Stomach (tissue), 9 donors: ENCODE data around the gene NTM. TPM values are rescaled to one million over a fixed set of nuclear protein-coding genes. Genes with fewer than 3 reads are reported as not detected.

Experiments
- DNase-seq, 2 donors: peaks; one replicate each; pipeline versions ENCODE4 v3.0.0 to v3.0.0-alpha.2; 2013 to 2019
- H3K27ac ChIP-seq, 5 donors: fragments of 200-600 bp in 4 of 5; sonication (generic) in 4 of 5; one replicate each; pipeline ENCODE4 v1.5.1; 2013 to 2019; ENCODE audit warnings: mild to moderate bottlenecking in 1 of 5, moderate library complexity in 1 of 5
- H3K27me3 ChIP-seq, 3 donors: fragments of 200-600 bp; sonication (generic); one replicate each; pipeline ENCODE4 v1.5.1; 2017 to 2019; ENCODE audit warnings: mixed run types in 1 of 3
- H3K36me3 ChIP-seq, 4 donors: fragments of 200-600 bp; sonication (generic); 1 replicate in 3 of 4; 2 replicates in 1 of 4; pipeline ENCODE4 v1.5.1; 2016 to 2019
- H3K4me1 ChIP-seq, 4 donors: fragments of 200-600 bp; sonication (generic); one replicate each; pipeline ENCODE4 v1.5.1; 2016 to 2019
- H3K4me3 ChIP-seq, 4 donors: fragments of 200-600 bp; sonication (generic) in 3 of 4; one replicate each; pipeline ENCODE4 v1.5.1; 2016 to 2019; ENCODE audit warnings: mild to moderate bottlenecking in 1 of 4
- H3K9me3 ChIP-seq, 4 donors: fragments of 200-600 bp; sonication (generic); one replicate each; pipeline ENCODE4 v1.5.1; 2016 to 2019
- EP300 ChIP-seq: sonication (generic); formaldehyde crosslinking; IDR thresholded peaks from one replicate; pipeline ENCODE4 v1.6.1; 2017; ENCODE audit warnings: antibody characterized with exemption
- POLR2A ChIP-seq, 4 donors: fragments of 450-650 bp; IDR thresholded peaks; one replicate each; pipeline ENCODE4 v1.6.1; 2016; ENCODE audit warnings: antibody characterized with exemption in 4 of 4, control low read depth in 2 of 4, mild to moderate bottlenecking in 1 of 4, moderate library complexity in 1 of 4
- POLR2AphosphoS5 ChIP-seq, 3 donors: sonication (generic); formaldehyde crosslinking; IDR thresholded peaks; one replicate each; pipeline ENCODE4 v1.6.1; 2016; ENCODE audit warnings: antibody characterized with exemption in 3 of 3
- WGBS, 5 donors: extraction: QIAGEN DNeasy Blood & Tissue Kit in 3 of 5; methylation state at CpG; one replicate each; pipeline versions ENCODE4 v1.1.5 to v1.1.7; 2013 to 2018; 5-methylcytosine and 5-hydroxymethylcytosine counted together
- intact Hi-C: fragments of 100-400 bp; cut with DNase I; formaldehyde crosslinking; loops from one replicate; pipeline ENCODE4 v1.15.1; 2023; ENCODE audit warnings: low total_unique reads
- polyA plus RNA-seq, 3 donors: library from polyadenylated mRNA; stranded (reverse); fragments of 200-250 nt; gene quantifications; one replicate each; pipeline ENCODE4 v1.2.3, GENCODE V29; 2013
- total RNA-seq, 5 donors: library from RNA; depleted of rRNA; stranded (reverse); fragments of >200 nt; gene quantifications; one replicate each; pipeline versions ENCODE4 v1.1.0 to v1.2.3, GENCODE V29; 2014 to 2016
- TF ChIP-seq, protein P1 (sequence below), 7 experiments: fragments of 450-650 bp in 4 of 7; fragments of 200-600 bp in 3 of 7; sonication (generic) in 3 of 7; IDR thresholded peaks; one replicate each; pipeline ENCODE4 v1.5.1; 2016 to 2019; ENCODE audit warnings: antibody characterized with exemption in 7 of 7, control low read depth in 2 of 7, mild to moderate bottlenecking in 1 of 7
- donor health status: healthy with polysubstance abuse.
- donor health status: Bipolar disorder and iron deficiency.
- donor health status: healthy.

NTM gene
- total and polyA plus RNA-seq, 8 donors: 0.50 to 8.4 (median 1.3) TPM; not detected in 3

DNA sequence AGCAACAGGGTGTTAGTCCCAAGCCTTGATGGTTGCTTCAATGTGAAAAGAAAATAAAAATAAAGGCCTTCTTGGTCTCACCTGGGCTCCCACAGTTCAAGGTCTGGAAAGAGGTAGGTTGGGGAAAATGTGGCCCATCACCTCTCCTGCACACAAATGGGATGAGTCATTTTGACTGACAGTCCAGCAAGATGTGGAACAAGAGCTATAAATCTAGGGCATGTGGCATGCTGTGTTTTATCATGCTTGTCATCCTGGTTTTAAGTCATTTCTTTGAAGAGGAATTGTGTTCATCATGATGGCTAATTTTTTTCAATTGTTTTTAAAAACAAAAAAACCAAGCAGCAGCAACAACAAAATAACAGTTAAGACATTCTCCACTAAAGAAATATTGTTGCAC is 503.7 kb downstream of the NTM start:
- intact Hi-C loops: no loop called here
- no peaks in the 10 kb centered on the region for H3K4me1 ChIP-seq
- no peaks in the 10 kb centered on the region for H3K9me3 ChIP-seq
- no peak for DNase-seq
- no peak overlapping the region for H3K27ac ChIP-seq
- no peak for TF ChIP-seq POLR2A (IDR thresholded peaks at IDR 0.05)
- H3K27me3 ChIP-seq: no peaks in the 10 kb centered on the region
- no peaks in the 10 kb centered on the region for H3K36me3 ChIP-seq
- H3K4me3 ChIP-seq: no peak overlapping the region

DNA sequence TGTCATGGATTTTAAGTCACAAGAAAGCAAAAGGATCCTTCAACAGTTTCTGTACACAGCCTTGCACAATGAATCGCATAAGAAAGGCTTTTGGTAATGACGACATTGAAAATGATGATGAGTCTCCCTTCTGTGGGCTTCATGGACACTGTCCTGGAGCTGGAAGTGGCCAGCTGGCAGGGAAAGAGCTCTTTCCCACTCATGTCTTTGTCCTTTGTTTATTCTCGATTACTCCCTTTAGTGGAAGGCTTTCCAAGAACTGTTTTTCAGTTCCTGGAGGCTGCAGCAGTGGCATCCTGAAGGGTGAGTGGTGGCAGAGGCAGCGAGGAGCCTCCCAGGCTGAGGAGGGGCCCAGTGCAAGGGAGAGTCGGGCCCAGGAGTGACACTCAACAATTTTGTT is 505.2 kb downstream of the NTM start:
- intact Hi-C loops: no loop called here

DNA sequence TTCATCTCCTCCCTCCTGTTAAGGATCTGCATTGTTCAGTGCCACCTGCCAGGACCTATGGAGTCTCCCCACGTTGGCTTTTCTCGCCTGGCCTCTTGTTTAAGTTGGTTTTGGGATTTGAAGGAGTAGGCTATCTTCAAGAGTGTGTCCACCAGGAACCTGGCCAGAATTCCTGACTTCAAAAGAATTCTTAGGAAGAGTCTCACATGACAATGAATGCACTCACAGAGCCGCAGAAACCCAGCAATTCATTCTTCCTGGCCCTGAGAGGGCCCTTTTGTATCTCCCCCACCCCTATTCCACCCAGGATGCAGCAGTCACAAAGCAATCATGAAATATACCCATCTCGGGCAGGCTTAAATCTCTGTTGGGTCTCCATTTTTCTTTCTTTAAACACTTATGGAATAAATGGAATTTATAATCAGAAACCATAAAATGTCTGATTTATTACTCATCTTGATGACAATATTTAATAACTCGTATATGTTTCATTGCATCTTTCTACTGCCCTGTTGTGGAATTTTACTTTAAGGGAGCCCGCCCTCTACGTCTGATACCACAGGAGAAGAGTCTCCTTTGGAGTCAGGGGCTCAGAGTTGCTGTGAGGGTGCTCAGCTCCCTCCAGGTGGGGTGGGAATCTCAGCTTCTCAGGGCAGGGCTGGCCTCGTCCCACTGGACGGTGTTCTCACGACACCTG is 507.0 kb downstream of the NTM start:
- Histone ChIP-seq H3K9me3 (no peaks in the 10 kb centered on the region), H3K27ac (no peak overlapping the region), H3K4me1 (no peaks in the 10 kb centered on the region), H3K27me3 (peaks cover 0 to 8% (median 0%) of the 10 kb centered on the region in 3 donors), H3K36me3 (no peaks in the 10 kb centered on the region), H3K4me3 (no peak overlapping the region)
- DNase-seq: no peak
- 76 to 83% (median 80%) methylated on average over 8 to 10 of the region's 10 CpGs for WGBS, 5 donors
- intact Hi-C loops: no loop called here
- TF ChIP-seq POLR2AphosphoS5 (IDR thresholded peaks at IDR 0.05): no peak
- TF ChIP-seq, protein P1, sequence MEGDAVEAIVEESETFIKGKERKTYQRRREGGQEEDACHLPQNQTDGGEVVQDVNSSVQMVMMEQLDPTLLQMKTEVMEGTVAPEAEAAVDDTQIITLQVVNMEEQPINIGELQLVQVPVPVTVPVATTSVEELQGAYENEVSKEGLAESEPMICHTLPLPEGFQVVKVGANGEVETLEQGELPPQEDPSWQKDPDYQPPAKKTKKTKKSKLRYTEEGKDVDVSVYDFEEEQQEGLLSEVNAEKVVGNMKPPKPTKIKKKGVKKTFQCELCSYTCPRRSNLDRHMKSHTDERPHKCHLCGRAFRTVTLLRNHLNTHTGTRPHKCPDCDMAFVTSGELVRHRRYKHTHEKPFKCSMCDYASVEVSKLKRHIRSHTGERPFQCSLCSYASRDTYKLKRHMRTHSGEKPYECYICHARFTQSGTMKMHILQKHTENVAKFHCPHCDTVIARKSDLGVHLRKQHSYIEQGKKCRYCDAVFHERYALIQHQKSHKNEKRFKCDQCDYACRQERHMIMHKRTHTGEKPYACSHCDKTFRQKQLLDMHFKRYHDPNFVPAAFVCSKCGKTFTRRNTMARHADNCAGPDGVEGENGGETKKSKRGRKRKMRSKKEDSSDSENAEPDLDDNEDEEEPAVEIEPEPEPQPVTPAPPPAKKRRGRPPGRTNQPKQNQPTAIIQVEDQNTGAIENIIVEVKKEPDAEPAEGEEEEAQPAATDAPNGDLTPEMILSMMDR (IDR thresholded peaks at IDR 0.05): no peak
- no peak for TF ChIP-seq POLR2A (IDR thresholded peaks at IDR 0.05)

More for the DNA sequence above, 505.2 kb downstream of the NTM start:
- no peak overlapping the region for H3K27ac ChIP-seq
- peaks cover 0 to 8% (median 0%) of the 10 kb centered on the region in 3 donors for H3K27me3 ChIP-seq
- H3K9me3 ChIP-seq: no peaks in the 10 kb centered on the region
- H3K4me1 ChIP-seq: no peaks in the 10 kb centered on the region
- peak in 1 of 2 donors; percentile 64 for DNase-seq
- TF ChIP-seq EP300: no peak
- no peak for TF ChIP-seq POLR2A (IDR thresholded peaks at IDR 0.05)
- TF ChIP-seq, protein P1 (IDR thresholded peaks at IDR 0.05): no peak
- TF ChIP-seq POLR2AphosphoS5 (IDR thresholded peaks at IDR 0.05): no peak
- no peak overlapping the region for H3K4me3 ChIP-seq
- WGBS, 5 donors: 50 to 71% (median 59%) methylated on average over 5 of the region's 5 CpGs
- no peaks in the 10 kb centered on the region for H3K36me3 ChIP-seq

DNA sequence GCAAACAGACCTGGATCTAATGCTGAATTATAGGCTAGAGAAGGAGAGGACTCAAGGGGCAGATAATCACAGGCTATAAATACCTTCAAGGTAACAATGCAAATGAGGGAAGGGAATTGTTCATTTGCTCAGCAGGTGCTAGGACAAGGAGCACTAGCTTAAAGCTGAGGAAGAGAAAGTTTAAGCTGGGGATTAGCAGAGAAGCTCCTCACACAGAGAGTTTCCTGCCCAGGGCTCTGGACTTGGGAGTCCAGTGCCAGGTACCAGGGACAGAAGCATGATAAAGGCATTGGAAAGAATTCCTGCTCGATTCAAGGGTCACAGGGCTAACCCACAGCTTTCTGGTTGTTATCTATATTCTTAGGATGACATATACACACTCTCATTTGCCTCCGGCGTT is 509.9 kb downstream of the NTM start:
- 28 to 58% (median 50%) methylated on average over 3 of the region's 3 CpGs for WGBS, 5 donors
- no peak for TF ChIP-seq POLR2AphosphoS5 (IDR thresholded peaks at IDR 0.05)
- Histone ChIP-seq H3K36me3 (no peaks in the 10 kb centered on the region), H3K27ac (no peak overlapping the region), H3K27me3 (peaks cover 0 to 18% (median 0%) of the 10 kb centered on the region in 3 donors), H3K4me1 (no peaks in the 10 kb centered on the region), H3K9me3 (no peaks in the 10 kb centered on the region), H3K4me3 (no peak overlapping the region)
- no peak for DNase-seq
- intact Hi-C loops: no loop called here

DNA sequence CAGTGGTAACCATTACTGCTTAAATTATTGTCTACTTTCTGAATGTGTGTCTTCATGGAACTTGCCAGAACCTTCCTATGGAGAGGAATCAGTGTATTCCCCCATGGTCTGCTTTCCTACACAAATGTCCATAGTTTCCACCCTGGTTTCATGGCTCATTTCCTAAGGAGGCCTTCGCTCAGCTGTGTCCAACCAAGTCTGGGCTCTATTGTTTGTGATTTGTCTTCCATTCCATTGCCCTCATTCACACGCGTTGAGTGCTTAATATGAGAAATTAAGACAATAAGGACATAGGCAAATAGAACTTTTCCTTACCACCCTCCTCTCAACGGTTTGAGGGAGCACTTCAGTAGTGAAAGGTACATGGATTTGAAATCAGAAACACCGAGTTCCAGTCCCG is 510.6 kb downstream of the NTM start:
- no peak for DNase-seq
- TF ChIP-seq, protein P1 (IDR thresholded peaks at IDR 0.05): no peak
- TF ChIP-seq EP300 (no peak), POLR2A (IDR thresholded peaks at IDR 0.05) (no peak), POLR2AphosphoS5 (IDR thresholded peaks at IDR 0.05) (no peak)
- no peak overlapping the region for H3K4me3 ChIP-seq
- peaks cover 0 to 18% (median 0%) of the 10 kb centered on the region in 3 donors for H3K27me3 ChIP-seq
- intact Hi-C loops: no loop called here
- H3K36me3 ChIP-seq: no peaks in the 10 kb centered on the region
- H3K27ac ChIP-seq: no peak overlapping the region
- no peaks in the 10 kb centered on the region for H3K9me3 ChIP-seq
- no peaks in the 10 kb centered on the region for H3K4me1 ChIP-seq
- 72 to 88% (median 87%) methylated on average over 6 of the region's 6 CpGs for WGBS, 5 donors
